HK-2 (cell line): ENCODE measurements around the gene TAB2.

ENCODE experiments used
- DNase-seq: peaks from one replicate; pipeline ENCODE4 v3.0.0-alpha.2; 2018; ENCODE audit not compliant: unreplicated experiment

TAB2 gene, protein sequence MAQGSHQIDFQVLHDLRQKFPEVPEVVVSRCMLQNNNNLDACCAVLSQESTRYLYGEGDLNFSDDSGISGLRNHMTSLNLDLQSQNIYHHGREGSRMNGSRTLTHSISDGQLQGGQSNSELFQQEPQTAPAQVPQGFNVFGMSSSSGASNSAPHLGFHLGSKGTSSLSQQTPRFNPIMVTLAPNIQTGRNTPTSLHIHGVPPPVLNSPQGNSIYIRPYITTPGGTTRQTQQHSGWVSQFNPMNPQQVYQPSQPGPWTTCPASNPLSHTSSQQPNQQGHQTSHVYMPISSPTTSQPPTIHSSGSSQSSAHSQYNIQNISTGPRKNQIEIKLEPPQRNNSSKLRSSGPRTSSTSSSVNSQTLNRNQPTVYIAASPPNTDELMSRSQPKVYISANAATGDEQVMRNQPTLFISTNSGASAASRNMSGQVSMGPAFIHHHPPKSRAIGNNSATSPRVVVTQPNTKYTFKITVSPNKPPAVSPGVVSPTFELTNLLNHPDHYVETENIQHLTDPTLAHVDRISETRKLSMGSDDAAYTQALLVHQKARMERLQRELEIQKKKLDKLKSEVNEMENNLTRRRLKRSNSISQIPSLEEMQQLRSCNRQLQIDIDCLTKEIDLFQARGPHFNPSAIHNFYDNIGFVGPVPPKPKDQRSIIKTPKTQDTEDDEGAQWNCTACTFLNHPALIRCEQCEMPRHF

DNA sequence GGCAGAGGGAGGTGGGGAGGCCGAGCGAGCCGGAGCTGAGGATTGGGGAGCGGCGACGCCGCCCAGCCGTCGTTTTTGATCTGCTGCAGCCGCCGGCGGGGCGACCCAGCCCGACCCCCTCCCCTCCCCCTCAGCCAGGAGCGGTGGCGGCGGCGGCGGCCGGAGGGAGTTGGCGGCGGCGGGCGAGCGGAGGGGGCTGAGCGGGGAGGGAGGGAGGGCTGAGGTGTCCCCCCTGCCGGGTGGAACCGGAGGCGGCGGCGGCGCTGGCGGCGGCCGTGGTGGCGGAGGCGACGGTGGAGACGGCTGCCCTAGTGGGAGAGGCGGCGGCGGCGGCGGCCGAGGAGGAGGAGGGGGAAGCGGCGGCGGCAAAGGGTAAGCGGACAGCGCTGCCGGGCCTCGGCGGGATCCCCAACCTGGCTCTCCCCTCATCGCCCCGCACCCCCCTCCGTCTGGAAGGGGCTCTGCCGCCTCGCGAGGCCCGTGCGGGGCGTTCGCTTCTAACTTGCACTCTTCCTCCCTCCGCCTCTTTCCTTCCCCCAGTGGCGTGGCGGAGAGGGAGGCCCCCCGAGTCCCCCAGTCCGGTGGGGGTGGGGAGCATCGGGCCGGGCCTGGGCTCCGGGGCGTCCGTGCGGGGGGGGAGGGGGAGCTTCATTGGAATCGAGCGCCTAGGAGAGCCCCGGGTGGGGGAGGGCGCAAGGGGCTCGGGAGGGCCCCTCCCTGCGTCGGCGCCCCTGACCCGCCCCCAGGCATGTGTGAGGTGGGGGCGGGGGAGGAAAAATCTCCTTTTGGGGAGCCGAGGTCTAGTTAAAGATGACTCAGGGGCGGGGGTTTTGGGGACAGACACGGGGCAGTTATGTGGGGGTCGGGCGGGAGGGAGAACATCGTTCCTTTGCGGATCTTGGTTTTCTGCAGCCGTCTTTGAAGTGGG is at the start of gene TAB2:
TSS of gene TAB2 (plus strand) at position 69 of the 928 bp plus-strand sequence. CDS start 52,286 bp downstream, outside the sequence.
- peak; percentile 44 for DNase-seq

DNA sequence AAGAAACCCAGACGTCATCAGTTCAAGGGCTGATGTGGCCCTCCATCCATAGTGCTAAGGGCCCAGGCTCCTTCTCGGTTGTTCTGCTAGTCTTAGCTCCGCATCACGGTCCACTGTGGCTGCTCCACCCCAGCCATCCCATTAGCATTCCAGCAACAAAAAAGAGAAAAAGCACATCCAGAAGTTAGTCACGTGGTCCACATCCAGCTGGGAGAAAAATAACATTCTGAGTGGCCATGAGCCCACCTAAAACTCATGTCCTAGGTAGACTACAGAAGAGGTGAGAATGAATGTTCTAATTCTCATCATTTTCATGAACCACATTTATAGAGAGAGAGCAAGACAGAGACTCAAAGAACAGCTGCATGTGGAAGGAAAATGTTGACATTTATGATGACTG is 49.4 kb upstream of the TAB2 start:
- DNase-seq, result no peak

DNA sequence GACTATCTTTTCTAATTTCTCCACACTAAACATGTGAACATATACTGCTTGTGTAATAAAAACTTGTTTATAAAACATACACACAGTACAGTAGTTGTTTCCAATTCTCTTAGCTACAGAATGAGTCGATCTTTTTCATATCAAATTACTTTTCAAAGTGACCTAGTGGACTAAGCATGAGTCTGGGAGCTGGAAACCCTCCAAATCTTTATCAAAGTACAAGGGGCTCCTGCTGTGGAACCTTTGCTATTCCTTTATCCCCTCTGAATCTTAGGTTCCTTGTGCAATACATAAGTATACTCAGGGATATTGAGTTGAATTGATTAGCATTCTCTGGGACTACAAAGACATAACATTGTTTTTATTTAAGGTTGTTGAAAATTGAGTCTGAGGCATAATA is 48.7 kb upstream of the TAB2 start:
- no peak for DNase-seq

DNA sequence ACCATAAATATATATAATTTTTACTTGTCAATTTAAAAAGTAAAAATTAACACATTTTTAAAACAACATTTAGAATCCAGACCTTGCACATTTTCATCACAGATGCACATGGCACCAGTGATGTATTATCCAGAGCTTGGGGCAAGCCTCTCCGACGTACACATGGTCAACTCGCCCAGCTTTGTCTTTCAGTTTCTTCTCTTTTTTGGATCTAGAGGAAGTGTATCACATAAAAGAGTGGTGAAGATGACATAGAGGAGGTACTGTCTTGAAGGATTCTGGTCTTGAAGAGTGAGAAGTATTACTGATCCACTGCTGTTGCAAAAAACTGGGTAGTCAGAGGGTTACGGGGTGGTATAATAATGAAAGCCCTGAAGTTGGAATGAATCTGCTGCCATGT is 46.9 kb upstream of the TAB2 start:
- DNase-seq, result no peak

DNA sequence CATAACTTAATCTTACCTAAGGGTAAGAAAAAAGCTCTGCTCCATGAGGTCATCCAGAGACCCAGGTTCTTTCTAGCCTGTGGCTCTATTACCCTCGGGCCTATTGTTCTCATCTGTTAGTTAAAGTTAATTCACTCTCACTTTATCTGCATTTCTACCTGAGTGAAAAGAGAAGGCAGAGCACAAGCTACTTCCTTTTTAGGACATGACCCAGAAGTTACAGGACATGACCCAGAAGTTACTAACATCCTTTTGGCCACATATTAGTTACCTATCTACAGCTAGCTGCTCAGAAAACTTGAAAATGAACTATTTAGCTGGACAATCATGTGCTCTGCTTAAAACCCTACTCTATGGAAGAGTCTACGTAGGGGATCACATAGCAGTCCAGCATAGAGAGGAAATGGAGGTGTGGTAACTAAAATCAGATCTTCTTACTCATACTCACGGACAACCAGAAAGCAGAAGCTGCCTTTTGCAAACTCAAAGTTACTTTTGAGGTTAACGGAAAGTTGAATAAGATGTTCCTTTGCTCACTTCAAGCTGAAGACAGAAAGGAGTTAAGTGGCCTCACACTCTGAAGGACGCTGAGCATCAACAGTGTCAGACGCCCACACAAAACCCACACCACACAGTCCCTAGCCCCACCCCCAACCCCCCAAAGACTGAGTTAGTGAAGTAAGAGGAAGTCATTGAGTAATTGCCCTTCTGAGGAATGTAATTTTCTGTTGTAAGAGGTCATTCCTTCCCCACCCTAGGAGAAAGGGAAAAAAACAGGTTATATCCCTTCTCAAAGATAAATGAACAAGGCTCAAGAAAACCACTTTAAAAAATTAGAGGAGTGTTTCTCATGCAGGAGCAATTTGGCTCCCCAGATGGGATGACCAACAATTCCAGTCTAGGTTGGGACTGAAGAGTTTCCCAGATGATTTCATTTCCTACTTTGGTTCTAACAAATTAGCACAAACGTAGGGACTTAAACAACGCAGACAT is 45.9 kb upstream of the TAB2 start:
- DNase-seq, result no peak

DNA sequence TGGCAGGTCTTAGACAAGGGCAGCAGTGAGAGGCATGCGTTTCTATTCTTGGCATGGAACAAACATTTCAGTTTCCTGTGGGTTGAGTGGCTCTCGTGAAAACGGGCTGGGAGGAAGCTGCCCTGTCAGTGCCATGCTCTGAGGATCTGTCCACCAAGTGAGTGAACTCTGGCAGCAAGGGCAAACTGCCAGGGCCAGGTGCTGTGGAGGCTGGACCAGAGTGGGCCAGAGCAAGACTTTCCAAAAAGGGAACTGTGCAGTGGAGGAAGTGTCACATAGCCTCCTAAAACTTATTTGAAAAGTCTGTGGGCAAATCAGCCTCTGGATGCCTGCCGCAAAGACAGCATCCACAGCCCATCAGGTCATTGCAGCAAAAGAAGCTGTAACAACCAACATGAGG is 44.2 kb upstream of the TAB2 start:
- DNase-seq, result no peak

DNA sequence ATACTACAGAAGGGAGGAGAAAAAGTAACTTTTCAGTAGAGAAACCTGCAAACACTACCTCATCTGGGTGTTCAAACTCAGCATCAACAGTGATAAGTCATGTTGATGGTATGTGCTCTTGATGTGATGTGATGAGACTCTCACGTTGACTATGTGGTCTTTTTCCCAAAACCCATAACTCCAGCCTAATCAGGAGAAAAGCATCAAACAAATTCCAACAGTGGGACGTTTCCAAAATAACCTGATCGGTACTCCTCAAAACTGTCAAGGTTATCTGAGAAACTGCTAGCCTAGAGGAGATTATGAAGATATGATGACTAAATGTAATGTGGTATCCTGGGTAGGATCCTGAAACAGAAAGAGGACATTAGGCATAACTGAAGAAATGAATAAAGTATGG is 41.9 kb upstream of the TAB2 start:
- DNase-seq, result no peak

DNA sequence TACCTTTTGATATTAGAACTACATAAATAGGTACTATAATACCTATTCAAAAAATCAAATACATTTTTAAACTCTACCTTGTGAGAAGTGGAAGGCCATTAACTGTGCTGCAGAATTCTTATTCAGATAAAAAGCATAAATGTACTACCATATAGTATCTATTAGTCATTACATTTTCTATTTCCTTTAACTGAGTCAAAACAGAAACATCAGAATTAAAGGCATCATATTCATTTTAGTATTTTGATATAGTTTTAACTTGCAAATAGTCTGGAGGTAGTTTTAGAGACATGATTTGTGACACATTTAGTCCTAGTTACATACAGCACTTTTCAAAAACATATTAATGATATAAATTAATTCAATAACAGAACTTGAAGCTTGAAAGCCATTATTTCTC is 39.9 kb upstream of the TAB2 start:
- DNase-seq, result no peak

DNA sequence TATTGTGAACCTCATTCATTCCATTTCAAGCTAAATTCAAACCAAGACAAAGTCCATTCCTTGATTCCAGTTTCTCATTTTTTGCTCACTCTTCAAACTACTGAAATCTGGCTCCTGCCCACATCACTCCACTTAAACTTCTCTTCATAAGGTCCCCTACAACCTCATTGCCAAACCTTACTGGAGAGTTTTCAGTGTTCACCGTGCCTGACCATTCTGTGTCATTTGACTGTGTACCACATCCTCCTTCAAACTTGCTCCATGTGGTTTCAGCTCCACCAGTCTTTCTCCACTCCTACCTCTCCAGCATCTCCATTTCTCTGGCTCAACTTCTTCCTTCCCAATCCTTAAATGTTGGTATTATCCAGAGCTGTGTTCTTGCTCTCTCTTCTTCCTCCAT is 38.5 kb upstream of the TAB2 start:
- no peak for DNase-seq

DNA sequence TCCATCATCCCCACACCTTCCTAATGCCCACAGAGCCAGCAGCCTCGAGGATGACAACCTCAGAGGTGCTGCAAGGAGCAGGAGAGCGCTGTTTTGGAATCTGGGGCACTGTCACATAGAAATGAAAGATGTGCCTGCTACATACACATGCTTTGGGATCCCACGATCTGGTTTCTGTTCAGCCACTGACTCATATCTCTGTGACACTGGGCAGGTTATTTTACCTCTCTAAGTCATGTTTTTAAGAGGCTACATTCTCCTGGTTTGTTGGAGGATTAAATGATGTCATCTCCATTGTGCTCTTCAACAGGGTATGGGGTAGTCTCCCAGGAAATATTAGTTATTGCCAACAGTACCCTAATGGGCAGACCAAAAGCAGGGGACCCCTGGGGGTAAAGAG is 32.6 kb upstream of the TAB2 start:
- DNase-seq, result no peak

DNA sequence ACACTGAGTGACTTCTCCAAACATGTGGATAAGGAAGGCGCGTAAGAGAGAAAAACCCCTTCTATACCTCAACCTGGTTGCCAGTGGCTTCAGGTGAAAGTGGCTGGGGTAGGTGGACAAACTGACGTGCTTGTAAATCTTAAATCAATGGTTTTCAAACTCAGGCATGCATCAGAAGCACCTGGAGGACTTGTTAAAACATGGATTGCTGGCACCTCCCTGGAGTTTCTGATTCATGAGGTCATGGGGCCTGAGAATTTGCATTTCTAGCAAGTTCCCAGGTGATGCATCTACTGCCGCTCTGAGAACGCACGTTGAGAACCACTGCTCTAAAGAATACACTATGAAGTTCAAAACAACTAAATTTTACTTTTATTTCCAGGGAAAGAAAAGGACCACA is 31.9 kb upstream of the TAB2 start:
- no peak for DNase-seq

DNA sequence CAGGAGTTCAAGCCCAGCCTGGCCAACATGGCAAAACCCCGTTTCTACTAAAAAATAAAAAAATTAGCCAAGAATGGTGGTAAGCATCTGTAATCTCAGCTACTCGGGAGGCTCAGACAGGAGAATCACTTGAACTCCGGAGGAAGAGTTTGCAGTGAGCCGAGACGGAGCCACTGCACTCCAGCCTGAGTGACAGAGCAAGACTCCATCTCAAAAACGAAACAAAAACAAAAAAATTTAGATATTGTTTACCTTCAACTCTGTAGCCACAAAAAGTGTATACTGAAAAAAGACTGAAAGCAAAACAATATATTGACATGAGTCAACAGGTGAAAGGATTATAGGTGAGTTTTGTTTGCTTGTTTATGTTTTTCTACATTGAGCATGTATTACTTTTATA is 30.6 kb upstream of the TAB2 start:
- DNase-seq, result no peak

DNA sequence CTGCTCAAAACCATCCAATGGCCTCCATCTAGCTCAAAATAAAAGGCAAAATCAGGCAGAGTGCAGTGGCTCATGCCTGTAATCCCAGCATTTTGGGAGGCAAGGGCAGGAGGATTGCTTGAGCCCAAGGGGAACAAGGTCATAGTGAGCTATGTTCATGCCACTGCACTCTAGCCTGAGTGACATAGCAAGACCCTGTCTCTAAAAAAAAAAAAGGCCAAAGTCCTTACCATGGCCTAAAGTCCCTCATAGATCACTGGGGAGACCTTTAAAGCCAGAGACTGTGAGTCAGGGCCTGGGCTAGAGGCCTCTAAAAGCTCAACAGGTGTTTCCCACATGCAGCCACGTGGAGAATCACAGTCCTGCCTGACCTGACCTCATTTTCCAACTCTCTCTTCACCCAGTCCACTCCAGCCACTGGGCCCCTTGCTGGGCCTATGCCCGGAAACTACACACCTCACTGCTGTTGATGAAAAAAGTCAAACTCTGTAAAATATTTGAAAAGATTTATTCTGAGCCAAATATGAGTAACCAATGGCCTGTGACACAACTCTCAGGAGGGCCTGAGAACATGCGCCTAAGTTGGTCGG is 28.2 kb upstream of the TAB2 start:
- no peak for DNase-seq

DNA sequence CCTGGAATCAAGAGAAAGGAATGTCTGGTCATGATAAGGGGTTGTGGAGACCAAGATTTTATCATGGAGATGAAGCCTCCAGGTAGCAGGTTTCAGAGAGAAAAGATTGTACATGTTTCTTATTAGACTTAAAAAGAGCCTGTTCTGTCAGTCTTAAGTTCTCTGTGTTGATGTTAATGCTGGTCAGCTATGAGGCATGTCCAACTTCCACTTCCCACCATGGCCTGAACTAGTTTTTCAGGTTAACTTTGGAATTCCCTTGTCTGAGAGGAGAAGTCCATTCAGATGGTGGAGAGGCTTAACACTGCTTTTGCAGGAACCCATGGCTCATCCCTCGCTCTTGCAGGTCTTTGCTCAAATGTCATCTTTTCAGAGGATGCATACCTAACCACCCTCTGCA is 27.5 kb upstream of the TAB2 start:
- DNase-seq, result no peak

DNA sequence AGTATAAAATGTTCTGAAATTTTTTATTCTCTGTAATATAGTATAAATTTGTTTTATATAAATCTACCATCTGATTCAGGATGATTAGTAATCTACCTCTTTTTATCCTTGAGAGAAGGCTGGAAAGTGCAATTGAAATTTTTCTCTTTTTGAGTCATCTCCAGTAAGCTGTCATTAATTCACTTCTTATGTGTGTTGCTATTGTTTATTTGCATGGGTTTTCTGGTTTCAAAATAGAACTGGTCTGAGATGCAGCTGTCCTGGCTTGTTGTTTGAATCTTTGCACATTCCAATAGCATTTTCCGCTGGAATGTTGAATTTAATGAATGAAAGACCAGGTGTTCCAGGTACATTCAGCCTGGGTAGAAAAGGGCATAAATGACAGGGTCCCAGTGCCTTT is 24.3 kb upstream of the TAB2 start:
- DNase-seq, result no peak

DNA sequence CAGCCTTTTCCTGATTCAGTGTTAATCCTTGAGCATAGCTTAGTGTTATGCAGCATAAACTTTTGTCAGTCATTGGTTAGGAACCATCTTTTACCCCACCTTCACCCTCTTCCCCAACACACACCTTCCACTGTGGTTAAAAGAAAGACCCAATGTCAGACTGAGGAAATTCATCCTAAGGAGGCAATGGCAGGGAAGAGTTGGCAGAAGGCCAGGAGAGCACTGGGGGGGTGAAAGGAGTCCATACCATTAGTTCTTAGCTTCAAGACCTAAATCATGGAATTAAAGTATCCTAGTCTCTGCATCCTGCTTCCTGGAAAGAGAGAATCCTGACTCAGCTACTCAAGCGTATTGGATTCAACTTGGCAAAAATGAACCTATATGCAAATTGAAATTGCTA is 16.9 kb upstream of the TAB2 start:
- DNase-seq, result no peak

DNA sequence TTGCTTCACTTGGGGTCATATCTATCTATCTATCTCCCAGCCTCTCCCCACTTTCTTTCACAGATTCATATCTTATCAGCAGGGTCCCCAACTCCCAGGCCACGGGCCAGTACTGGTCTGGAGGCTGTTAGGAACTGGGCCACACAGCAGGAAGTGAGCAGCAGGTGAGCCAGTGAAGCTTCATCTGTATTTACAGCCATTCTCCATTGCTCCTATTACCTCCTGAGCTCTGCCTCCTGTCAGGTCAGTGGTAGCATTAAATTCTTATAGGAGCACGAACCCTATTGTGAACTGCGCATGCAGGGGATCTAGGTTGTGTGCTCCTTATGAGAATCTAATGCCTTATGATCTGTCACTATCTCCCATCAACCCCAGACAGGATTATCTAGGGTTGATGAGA is 14.8 kb upstream of the TAB2 start:
- no peak for DNase-seq

DNA sequence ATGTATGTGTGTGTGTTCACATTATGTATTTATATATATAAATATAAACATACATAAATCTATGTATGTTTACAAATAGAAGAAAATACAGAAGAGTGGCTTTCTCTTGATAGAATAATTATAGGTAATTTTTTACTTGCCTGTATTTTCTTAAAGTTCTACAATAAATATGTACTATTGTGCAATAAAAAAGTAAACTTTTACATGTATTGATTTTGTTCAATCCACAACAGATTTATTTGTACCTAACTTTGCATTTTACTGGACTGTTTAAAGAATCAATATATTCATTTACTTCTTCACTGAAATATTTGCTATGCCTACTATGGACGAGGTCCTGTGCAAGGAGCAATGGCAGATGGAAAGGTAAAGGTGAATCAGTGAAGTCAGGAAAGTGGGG is 14.0 kb upstream of the TAB2 start:
- DNase-seq, result no peak

DNA sequence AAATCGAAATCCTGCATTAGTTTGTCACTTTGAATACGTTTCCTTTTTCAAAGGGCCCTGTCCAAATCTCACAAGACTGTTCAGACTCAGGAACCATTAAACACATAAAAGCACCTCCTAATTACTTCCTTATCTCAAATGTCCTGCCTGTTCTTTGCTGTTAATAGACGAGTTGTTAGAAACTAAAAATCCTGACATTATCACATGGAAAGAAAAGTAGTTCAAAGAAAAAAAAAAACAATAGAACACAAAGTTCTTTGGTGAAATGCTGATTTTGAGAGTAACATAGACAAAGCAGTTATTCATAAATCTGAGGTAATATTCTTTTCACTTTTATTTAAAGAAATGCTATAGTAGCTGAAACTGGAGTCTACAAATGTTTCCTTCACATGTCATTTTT is 12.1 kb upstream of the TAB2 start:
- no peak for DNase-seq

DNA sequence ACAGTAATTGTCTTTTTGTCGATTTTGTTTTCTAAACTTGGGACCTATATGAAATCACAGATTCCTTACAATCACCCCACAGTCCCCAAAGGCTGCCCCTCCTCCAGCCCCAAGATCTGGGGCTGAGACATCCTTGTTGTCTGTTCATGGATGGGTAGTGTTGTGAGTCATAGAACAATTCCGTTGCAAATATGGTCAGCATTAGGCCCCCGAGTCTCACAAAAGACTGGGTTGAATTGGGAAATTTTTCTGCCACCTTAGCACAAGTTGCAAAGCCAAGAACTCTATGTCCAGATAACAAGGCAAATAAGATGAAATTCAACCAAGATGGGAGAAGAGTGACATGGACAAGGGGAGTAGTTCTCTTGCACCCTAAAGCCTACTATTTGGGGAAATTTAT is 10.5 kb upstream of the TAB2 start:
- DNase-seq, result peak; percentile 39

DNA sequence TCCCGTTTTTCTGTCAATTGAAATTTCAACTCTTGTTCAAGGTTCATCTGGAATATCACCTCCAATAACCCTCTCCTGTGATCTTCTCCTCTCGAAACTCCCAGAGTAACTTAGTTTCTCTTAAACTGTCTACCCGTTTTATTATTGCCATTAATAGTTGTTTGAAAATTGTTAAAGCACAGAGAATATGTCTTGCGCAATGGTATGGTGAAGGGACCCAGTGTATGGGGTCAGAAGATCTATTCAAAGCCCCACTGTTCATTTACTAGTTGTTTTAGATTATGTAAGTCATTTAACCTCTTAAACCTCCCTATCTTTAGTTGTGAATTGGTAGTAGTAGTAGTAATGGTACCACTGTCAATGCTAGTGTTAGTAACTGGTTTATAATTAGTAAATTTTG is 6.2 kb upstream of the TAB2 start:
- DNase-seq, result no peak
